ENCODE results near the gene C5orf15. TPM values are rescaled to one million over a fixed set of nuclear protein-coding genes. Genes with fewer than 3 reads are reported as not detected.

C5orf15 gene
- total RNA-seq, 1 donor from 2014 or later = 26.4 TPM

GRCh38 chr5:133919148-133920136 is 49.0 kb downstream of the C5orf15 start:
- DNase-seq = no peak

DNA sequence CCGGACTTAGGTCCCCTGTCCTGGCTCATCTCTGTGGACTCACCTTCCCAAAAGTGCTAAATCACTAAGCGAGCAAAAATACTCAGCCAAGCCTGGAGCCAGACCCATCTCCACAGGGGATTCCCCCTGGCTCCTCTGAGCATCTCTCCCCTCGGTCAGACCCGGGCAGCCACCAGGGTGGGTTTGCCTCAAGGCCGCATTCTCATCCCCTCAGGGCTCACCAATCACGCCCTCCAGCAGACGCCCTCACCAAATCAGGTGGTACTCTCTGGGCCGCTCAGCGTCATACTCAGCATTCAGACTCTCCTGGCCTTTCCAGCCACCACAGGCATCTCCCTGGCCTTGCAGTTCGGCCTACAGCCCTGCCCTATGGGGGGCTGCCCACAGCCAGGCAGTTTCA is 49.7 kb downstream of the C5orf15 start:
- no peak for DNase-seq

- no peak for DNase-seq
Measured at GRCh38 chr5:133918316-133918715, 50.1 kb downstream of the C5orf15 start.

DNA sequence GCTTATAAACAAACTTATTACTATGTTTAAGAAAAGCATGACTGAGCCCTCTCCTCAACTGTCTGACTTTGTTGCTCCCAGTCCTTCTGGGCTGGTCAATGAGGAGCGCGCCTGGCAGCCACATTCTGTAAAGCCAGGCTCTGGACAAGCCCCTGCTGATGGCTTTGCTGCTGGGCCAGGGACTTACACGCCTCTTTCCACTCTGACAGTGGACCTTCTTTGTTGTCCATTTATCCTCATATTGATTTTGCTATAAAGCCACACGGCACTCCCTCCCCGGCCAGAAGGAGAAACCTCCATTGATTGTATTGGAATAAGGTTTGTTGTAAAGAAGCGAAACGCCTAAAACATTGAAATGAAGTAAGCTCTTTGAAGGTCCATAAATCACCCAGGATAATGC is 50.6 kb downstream of the C5orf15 start:
- no peak for DNase-seq

DNA sequence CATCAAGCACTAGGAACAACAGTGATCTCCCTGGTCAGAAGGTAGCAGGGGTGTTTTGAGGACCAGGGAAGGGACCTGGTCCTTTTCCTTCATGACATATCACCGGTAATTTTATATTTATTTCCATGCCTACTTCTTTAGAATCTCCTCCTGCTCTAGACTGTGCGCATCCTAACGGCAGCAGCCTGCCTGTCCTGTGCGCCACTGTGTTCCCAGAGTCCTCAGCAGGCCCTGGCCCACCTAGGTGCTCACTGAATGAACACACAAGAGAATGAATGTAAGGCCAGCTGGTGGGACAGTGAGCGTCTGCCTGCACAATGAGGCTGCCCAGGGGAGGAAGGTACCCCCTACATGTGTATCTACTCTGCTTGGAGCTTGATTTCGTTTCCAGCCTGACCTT is 51.5 kb downstream of the C5orf15 start:
- no peak for DNase-seq

DNA sequence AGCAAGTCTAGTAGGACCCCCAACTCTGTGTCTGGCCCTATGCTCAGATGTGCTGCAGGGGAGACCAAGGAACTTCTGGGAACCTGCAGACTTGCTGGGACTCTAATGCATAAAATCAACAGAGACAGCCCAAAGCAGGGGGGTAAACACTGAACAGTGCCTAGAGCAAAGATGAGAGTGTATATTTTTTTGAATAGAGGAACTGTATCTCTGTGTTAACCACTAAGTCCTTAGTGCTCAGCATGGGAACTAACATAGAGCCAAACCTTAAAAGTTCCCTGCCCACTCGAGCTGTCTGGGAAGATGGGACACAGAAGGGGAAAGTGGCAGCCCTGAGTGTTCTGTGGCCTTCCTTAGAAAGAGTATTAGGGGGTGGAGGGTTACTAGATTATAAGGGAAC is 51.9 kb downstream of the C5orf15 start:
- no peak for DNase-seq

DNA sequence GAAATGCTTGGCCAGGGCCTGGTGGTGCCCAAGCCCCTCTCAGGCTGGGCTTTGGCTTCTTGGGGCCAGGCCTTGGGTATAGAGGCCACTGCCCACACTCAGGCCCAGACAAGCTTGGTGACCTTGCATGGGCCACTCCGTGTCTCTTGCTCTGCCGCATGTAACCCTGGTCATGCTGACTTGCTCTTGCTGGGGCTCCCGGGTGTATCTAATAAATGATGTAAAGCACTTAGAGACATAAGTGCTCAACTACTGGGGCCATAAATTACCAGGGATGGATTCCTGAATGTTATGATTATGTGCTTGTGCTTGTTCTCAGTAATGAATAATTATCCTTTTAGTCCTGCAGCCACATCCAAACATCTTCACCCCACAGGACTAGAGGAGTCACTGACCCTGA is 54.0 kb downstream of the C5orf15 start:
- DNase-seq = no peak

GRCh38 chr5:133913413-133914155 is 54.8 kb downstream of the C5orf15 start:
- DNase-seq = no peak

DNA sequence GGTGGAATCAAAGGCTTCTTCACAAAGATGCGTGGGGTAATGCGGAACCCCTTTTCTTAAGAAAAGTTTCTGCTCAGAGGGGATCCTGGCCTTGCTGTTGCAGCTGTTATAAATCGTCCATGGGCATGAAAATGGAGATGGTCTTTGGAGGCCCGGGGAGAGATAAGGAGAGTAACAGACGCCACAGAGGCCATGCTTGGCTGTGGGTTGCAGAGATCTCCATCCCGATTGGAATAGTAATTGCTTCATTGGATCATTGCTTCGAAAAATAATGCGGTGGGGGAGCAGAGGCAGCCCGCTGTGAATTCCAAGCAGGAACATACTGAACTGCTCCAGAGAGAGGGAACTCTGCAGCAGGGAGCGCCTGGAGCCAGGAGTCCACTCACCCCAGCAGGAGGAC is 55.5 kb downstream of the C5orf15 start:
- DNase-seq = no peak

- no peak for DNase-seq
Measured at GRCh38 chr5:133910571-133910970, 57.9 kb downstream of the C5orf15 start.

DNA sequence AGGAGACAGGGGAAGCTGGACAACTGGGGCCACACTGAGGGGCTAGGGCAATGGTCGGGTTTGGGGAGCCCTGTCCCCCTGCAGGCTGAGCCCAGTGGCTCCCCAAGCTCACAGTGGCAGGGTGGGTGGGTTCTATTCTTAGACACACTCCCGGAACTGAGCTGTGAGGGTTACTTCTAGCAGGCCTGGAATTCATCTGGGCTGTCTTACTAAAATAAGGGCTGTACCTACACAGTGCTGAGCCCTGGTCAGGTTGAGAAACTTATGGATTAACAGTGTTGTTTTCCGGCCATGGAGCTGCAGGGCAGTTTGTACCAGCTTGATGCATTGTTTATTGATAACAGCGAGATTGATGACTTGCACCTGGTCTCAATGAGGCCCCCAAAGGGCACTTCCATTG is 58.8 kb downstream of the C5orf15 start:
- no peak for DNase-seq

DNA sequence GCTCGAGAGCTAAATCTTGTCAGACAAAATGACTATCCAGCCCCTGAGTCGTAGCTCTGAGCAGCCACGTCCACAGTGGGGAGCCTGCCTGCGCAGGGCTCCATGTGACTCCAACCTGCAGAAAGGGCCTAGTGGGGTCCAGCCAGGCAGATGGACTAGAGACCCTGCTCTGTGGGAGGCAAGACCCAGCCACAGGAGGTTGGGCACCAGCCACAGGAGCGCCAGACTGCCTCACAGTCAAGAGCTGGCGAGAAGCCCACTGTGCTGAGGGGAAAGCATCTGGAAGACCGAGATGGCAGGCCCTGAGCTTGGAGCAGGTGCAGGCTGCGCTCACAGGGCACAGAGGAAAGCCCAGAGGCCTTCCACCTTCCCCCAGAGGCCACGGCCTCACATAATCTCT is 61.4 kb downstream of the C5orf15 start:
- no peak for DNase-seq

DNA sequence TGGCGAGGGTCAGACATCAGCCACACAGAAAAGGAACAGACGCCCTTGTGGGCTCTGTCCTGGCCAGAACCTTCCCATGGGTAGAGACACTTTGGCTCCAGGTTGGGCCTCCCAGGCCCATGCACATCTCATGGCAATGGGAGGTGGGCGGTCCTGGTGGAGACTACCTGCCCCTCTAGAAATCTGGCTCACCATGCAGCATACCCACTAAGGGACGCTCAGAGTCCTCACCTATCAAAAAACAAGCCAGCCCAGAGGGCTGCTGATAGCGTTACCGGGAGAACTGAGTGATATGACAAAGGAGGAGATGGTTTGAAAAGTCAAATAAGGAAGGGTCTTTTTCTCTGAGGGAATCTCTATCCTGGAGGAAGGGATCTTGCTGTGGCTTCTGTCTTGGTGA is 62.1 kb downstream of the C5orf15 start:
- DNase-seq = no peak

Other genes with a start within 250 kb of the C5orf15 start
- gene VDAC1, start 36.4 kb upstream of the C5orf15 start, total RNA-seq = 261 and 425 TPM in 2 replicates
- gene TCF7, start 146.1 kb upstream of the C5orf15 start, total RNA-seq = 0.19 and 0.34 TPM in 2 replicates
- gene SKP1, start 208.3 kb upstream of the C5orf15 start, total RNA-seq = 172 and 393 TPM in 2 replicates

Measured in dermis blood vessel endothelial cell (primary cell).